B cell (primary cell): ENCODE measurements around the gene GOLIM4. TPM values are rescaled to one million over a fixed set of nuclear protein-coding genes. Genes with fewer than 3 reads are reported as not detected.

Source experiments
- ATAC-seq: fragments of 200-7000 bp; cut with Tn5 transposase; one replicate; pipeline ENCODE4 v1.10.0; 2021; ENCODE audit warnings: low read depth, mild to moderate bottlenecking, moderate number of reproducible peaks, moderate library complexity
- CTCF ChIA-PET: fragments of 350-600 bp; sonication (Branson Sonifier 250); formaldehyde crosslinking; loops from one replicate; lab custom pipeline; 2021; ENCODE audit warnings: antibody characterized with exemption, inconsistent platforms; lab: Charles Lee
- POLR2A ChIA-PET: fragments of 350-600 bp; sonication (Branson Sonifier 250); formaldehyde crosslinking; loops from one replicate; lab custom pipeline; 2021; ENCODE audit warnings: antibody characterized with exemption; lab: Charles Lee
- DNase-seq: peaks from one replicate; pipeline ENCODE4 v3.0.0; 2013
- H2AFZ ChIP-seq: 2 replicates; pipeline ENCODE4 v1.6.1; 2012; ENCODE audit warnings: mild to moderate bottlenecking, low read depth, low read length; ENCODE audit not compliant: insufficient read depth, poor library complexity, severe bottlenecking
- H3K27ac ChIP-seq, 2 donors: 1 replicate in 1 of 2; 2 replicates in 1 of 2; pipeline ENCODE4 v1.5.1; 2012 to 2013; ENCODE audit warnings: low read length in 2 of 2, mild to moderate bottlenecking in 2 of 2, moderate library complexity in 1 of 2
- H3K27me3 ChIP-seq, 4 experiments: fragments of 200-600 bp in 1 of 4; sonication (generic) in 1 of 4; replicated peaks in 1 of 4; 1 replicate in 2 of 4; 2 replicates in 2 of 4; pipeline versions ENCODE4 v1.6.1 to v1.7.0; 2013 to 2016; ENCODE audit warnings: low read length in 3 of 4, mild to moderate bottlenecking in 2 of 4, mixed read lengths in 1 of 4, moderate library complexity in 1 of 4; ENCODE audit not compliant: insufficient read depth in 4 of 4, control insufficient read depth in 3 of 4; ENCODE audit errors: control extremely low read depth in 1 of 4
- H3K36me3 ChIP-seq, 2 experiments: replicated peaks in 1 of 2; 1 replicate in 1 of 2; 2 replicates in 1 of 2; pipeline versions ENCODE4 v1.6.1 to v1.7.1; 2013; ENCODE audit warnings: low read length in 1 of 2; ENCODE audit not compliant: insufficient read depth in 2 of 2, control insufficient read depth in 1 of 2; ENCODE audit errors: control extremely low read depth in 1 of 2, extremely low read depth in 1 of 2
- H3K4me1 ChIP-seq, 2 donors: fragments of 200-600 bp in 1 of 2; sonication (generic) in 1 of 2; 1 replicate in 1 of 2; 2 replicates in 1 of 2; pipeline versions ENCODE4 v1.5.1 to v1.6.1; 2013 to 2017; ENCODE audit warnings: low read length in 2 of 2; ENCODE audit not compliant: control insufficient read depth in 2 of 2, insufficient read depth in 2 of 2
- H3K4me2 ChIP-seq: replicated peaks from 2 replicates; pipeline ENCODE3; 2012; ENCODE audit warnings: mild to moderate bottlenecking, low read depth, low read length; ENCODE audit not compliant: poor library complexity, severe bottlenecking
- H3K4me3 ChIP-seq, 5 experiments: fragments of 200-600 bp in 1 of 5; sonication (generic) in 1 of 5; 1 replicate in 3 of 5; 2 replicates in 2 of 5; pipeline versions ENCODE4 v1.5.1 to v1.7.0; 2011 to 2016; ENCODE audit warnings: low read length in 4 of 5, mild to moderate bottlenecking in 4 of 5, low read depth in 2 of 5, control low read depth in 1 of 5, moderate library complexity in 1 of 5; ENCODE audit not compliant: insufficient read depth in 1 of 5; ENCODE audit errors: control extremely low read depth in 1 of 5, extremely low read depth in 1 of 5
- H3K79me2 ChIP-seq: fragments of 200-600 bp; sonication (generic); one replicate; pipeline ENCODE4 v1.6.0; 2016; ENCODE audit warnings: low read length; ENCODE audit not compliant: control insufficient read depth, insufficient read depth
- H3K9ac ChIP-seq: fragments of 200-600 bp; sonication (generic); 2 replicates; pipeline ENCODE4 v1.6.1; 2017; ENCODE audit warnings: mild to moderate bottlenecking, low read length, moderate library complexity
- H3K9me3 ChIP-seq, 3 donors: one replicate each; pipeline versions ENCODE4 v1.6.1 to v1.7.1; 2013; ENCODE audit warnings: low read length in 2 of 3; ENCODE audit not compliant: control insufficient read depth in 2 of 3, insufficient read depth in 1 of 3; ENCODE audit errors: control extremely low read depth in 1 of 3
- H4K20me1 ChIP-seq: 2 replicates; pipeline ENCODE4 v1.6.0; 2012; ENCODE audit warnings: mild to moderate bottlenecking, low read length; ENCODE audit not compliant: insufficient read depth, control insufficient read depth, poor library complexity, severe bottlenecking
- H3K27ac Mint-ChIP-seq: one replicate; pipeline ENCODE4 v1.8.0; 2021; ENCODE audit warnings: mixed read lengths
- H3K27me3 Mint-ChIP-seq: one replicate; pipeline ENCODE4 v1.8.0; 2021; ENCODE audit warnings: mixed read lengths
- H3K4me1 Mint-ChIP-seq: one replicate; pipeline ENCODE4 v1.8.0; 2021; ENCODE audit warnings: mixed read lengths
- H3K4me3 Mint-ChIP-seq: one replicate; pipeline ENCODE4 v1.8.0; 2021; ENCODE audit warnings: mixed read lengths
- H3K9me3 Mint-ChIP-seq: one replicate; pipeline ENCODE4 v1.8.0; 2022; ENCODE audit warnings: mixed read lengths; ENCODE audit not compliant: insufficient read depth
- CTCF ChIP-seq: fragments of 200-600 bp; IDR thresholded peaks from one replicate; pipeline ENCODE4 v1.8.0; 2022; ENCODE audit warnings: antibody characterized with exemption, mild to moderate bottlenecking
- EZH2 ChIP-seq: IDR thresholded peaks from 2 replicates; pipeline ENCODE4 v1.6.1; 2012; ENCODE audit warnings: borderline replicate concordance, low read depth, mild to moderate bottlenecking, moderate library complexity, low read length; ENCODE audit not compliant: insufficient read depth, poor library complexity, severe bottlenecking
- WGBS: methylation state at CpG from one replicate; pipeline ENCODE4 v1.1.5; 2013; ENCODE audit warnings: missing lambda C conversion rate; ENCODE audit not compliant: insufficient coverage; 5-methylcytosine and 5-hydroxymethylcytosine counted together
- intact Hi-C: fragments of 100-400 bp; cut with micrococcal nuclease; formaldehyde crosslinking; loops from one replicate; pipeline ENCODE4 v1.10.0; 2022
- polyA plus RNA-seq: library from polyadenylated mRNA; depleted of rRNA; stranded (reverse); fragments of >200 nt; gene quantifications from 2 replicates; pipeline ENCODE4 v1.2.3, GENCODE V29; 2012
- total RNA-seq, 2 donors: library from RNA; stranded (reverse); fragments of 120-200 nt in 1 of 2; gene quantifications; 1 replicate in 1 of 2; 2 replicates in 1 of 2; pipeline versions ENCODE4 v1.2.3 to v1.2.4, GENCODE V29; 2013 to 2022

The GOLIM4 gene
- total and polyA plus RNA-seq, 2 donors (not counting 1 experiment from before 2014, with no cell fraction given), result 2.5 to 9.3 TPM

- H3K4me1 Mint-ChIP-seq, result no peaks in the 10 kb centered on the region
- CTCF ChIA-PET, result no interaction called here
These were observed 21.3 kb upstream of the GOLIM4 start for GRCh38 chr3:168117059-168117458.

GRCh38 chr3:168116279-168116678, 20.6 kb upstream of the GOLIM4 start:
- CTCF ChIA-PET, result no interaction called here
- no peaks in the 10 kb centered on the region for H3K36me3 ChIP-seq
- TF ChIP-seq CTCF, result no peak
- no peak for TF ChIP-seq EZH2

More at GRCh38 chr3:168117059-168117458, 21.3 kb upstream of the GOLIM4 start:
- Histone ChIP-seq H3K27ac (no peak overlapping the region), H3K79me2 (no peaks in the 10 kb centered on the region), H3K9ac (no peak overlapping the region), H3K36me3 (no peaks in the 10 kb centered on the region), H3K27me3 (no peaks in the 10 kb centered on the region), H3K4me3 (no peak overlapping the region), H3K9me3 (no peaks in the 10 kb centered on the region), H3K4me1 (no peaks in the 10 kb centered on the region), H3K4me2 (no peak overlapping the region), H2AFZ (no peak overlapping the region), H4K20me1 (no peaks in the 10 kb centered on the region)
- TF ChIP-seq CTCF (no peak), EZH2 (no peak)
- no CpG with 5 or more reads among the region's 3 CpGs for WGBS
- Mint-ChIP-seq H3K27ac (no peak overlapping the region), H3K27me3 (peaks cover 3% of the 10 kb centered on the region), H3K4me3 (no peak overlapping the region), H3K9me3 (no peaks in the 10 kb centered on the region)
- no peak for DNase-seq
- intact Hi-C loops, result no loop called here
- POLR2A ChIA-PET, result no interaction called here
- no peak for ATAC-seq

More at GRCh38 chr3:168116279-168116678, 20.6 kb upstream of the GOLIM4 start:
- Histone ChIP-seq H2AFZ (no peak overlapping the region), H3K9me3 (no peaks in the 10 kb centered on the region), H3K27me3 (no peaks in the 10 kb centered on the region), H4K20me1 (no peaks in the 10 kb centered on the region), H3K4me2 (no peak overlapping the region), H3K27ac (no peak overlapping the region), H3K4me3 (no peak overlapping the region), H3K79me2 (no peaks in the 10 kb centered on the region), H3K4me1 (no peaks in the 10 kb centered on the region), H3K9ac (no peak overlapping the region)
- intact Hi-C loops, result no loop called here
- POLR2A ChIA-PET, result no interaction called here
- 100% methylated on average over 2 of the region's 4 CpGs for WGBS
- H3K4me3 Mint-ChIP-seq, result no peak overlapping the region
- DNase-seq, result no peak
- ATAC-seq, result no peak
- H3K27me3 Mint-ChIP-seq, result no peaks in the 10 kb centered on the region
- H3K4me1 Mint-ChIP-seq, result no peaks in the 10 kb centered on the region
- no peak overlapping the region for H3K27ac Mint-ChIP-seq
- H3K9me3 Mint-ChIP-seq, result no peaks in the 10 kb centered on the region
